ENCODE measurements around the gene ATP6V1B1.

DNA sequence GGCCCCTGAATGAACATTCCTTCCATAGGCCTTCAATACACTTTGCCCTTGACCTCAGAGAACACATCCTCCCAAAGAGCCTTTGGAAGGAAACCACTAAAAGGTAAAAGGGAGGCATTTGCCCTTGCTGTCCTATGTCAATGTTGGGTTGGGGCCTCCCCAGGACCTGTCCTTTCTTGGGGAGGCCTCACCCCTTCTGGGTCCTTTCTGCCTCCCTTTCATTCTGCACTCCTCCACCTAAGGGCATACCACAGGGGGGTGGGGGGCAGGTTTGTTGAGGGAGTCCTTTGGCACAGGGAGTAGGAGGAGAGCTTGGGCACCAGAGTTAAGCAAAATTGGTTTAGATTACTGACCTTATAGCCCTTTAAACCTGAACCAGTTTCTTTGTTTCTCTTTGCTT lies 32.5 kb upstream of the ATP6V1B1 start:
- no peak for TF ChIP-seq EZH2phosphoT487 (IDR thresholded peaks at IDR 0.05; ENCODE audit: borderline replicate concordance, low read length)
- TF ChIP-seq, protein P1, sequence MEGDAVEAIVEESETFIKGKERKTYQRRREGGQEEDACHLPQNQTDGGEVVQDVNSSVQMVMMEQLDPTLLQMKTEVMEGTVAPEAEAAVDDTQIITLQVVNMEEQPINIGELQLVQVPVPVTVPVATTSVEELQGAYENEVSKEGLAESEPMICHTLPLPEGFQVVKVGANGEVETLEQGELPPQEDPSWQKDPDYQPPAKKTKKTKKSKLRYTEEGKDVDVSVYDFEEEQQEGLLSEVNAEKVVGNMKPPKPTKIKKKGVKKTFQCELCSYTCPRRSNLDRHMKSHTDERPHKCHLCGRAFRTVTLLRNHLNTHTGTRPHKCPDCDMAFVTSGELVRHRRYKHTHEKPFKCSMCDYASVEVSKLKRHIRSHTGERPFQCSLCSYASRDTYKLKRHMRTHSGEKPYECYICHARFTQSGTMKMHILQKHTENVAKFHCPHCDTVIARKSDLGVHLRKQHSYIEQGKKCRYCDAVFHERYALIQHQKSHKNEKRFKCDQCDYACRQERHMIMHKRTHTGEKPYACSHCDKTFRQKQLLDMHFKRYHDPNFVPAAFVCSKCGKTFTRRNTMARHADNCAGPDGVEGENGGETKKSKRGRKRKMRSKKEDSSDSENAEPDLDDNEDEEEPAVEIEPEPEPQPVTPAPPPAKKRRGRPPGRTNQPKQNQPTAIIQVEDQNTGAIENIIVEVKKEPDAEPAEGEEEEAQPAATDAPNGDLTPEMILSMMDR (IDR thresholded peaks at IDR 0.05; ENCODE audit: low read depth, low read length, poor library complexity, severe bottlenecking): no peak

All from DOHH2 (cell line).